ENCODE data around the gene CDH23.
A peak's percentile ranks its signal among the peaks of the same experiment; 100 is the strongest.
"Not testable (repeated sequence)": the region's sequence is repeated elsewhere in the genome, so short reads cannot be mapped to it uniquely, and the experiment has no call there.

The CDH23 gene

DNA sequence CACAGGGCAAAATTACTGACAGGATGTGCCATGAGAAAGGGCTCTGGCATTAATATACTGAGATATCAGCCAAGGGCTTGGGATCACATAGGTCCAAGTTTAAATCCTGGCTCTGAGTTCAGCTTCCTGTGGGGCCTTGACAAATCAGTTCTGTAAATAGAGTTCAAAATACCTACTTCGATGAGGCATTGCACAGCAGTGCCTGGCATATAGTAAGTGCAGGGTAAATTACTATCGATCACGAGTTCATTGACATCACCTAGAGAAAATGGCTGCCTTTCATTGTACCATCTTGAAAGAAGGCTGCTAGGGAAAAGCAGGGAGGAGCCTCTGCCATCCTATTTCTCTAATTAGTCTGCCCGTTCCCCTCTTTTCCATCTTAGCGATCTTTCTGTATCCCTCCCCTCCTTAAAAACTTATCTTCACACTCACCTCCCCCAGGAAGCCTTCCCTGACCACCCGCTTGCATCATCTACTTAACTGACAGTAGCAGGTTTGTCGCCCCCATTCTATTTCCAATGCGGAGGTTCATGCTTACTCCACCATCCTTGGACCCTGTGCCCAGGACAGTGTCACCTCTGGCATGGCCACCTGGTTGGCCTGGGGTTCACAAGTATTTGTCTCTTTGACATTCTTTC lies 198.3 kb downstream of the CDH23 start:
- DNase-seq = no peak

DNA sequence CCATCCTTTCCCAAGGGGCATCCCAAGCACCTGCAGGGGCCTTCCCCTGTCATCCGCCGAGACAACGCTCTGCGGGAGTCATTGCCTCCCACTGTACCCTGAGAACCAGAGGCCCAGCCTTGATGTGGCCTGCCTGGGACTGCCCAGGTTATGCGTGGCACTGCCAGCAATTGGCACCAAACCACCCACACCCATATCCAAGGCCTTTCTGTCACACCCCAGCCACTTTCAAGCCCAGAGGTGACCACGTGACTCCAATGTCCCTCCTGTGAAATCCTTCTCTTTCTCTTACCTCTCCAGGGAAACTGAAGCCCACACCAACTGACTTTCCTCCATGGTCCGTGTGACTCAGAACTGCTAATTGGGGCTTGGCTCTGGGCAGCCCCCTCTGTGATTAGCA lies 198.9 kb downstream of the CDH23 start:
- DNase-seq = no peak

DNA sequence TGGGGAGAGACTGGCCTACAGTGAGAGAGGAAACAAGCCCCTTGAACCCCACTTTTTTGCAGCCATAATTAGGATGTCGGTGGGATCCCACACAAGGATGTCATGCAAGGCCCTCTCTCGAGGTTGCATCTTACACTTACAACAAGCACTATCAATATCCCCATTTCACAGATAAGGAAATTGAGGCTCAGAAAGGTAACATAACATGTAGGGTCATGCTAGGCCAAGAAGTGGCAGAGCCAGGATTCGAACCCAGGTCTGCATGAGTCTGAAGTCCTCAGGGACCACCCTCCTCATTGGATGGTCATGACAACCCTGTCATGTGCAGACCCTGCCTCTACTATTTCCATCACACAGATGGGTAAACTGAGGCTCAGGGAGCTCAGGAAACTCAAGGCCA lies 199.4 kb downstream of the CDH23 start:
- no peak for DNase-seq

DNA sequence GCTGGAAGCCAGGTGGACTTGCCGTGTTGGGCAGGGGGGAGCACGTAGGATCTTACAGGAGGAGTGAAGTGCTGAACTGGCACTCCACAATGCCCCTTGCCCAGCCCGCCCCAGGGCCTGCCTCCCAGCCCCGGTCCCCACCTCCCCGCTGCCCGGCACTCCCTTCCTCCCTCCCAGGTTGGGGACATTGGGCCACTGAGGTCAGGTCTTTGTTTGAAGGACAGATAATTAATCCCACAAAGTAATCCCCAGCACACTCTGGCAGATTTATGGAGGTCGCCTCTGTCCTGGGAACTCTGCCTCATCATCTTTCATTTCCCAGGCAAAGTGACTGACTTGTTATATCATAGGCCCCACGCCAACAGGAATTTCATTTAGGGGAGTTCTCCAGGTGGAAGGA lies 200.0 kb downstream of the CDH23 start:
- DNase-seq = no peak

DNA sequence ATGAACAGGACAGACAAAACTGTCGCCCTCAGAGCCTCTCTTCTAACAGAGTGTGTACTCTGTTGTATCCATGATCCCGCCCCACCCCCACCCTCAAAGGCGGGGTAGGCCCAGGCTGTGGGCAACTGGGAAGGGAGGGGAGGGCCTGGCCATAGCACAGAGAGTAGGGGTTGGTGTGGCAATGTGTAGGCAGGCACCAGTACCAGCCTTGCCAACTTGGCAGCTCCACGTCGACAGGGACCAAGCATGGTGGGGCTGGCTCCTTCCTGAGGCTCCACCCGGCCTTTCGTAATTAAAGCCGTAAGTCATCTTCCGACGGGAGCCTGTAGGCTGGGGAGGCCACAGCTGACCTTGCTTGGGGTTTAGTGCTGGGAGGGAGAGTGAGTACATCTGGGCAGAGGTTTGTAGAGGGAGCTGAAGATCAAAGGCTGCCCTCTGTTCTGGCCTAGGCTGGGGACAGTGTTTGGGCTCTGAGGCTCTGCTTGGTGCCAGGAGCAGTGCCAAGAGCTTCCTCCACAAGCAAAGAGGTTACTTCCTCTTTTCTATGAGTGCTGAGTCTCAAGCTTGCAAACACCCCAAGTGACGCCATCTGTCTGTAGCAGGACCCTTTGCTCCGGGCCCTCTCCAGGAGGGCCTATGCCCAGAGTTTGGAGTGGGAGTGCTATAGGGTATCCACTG lies 201.2 kb downstream of the CDH23 start:
- DNase-seq = no peak

DNA sequence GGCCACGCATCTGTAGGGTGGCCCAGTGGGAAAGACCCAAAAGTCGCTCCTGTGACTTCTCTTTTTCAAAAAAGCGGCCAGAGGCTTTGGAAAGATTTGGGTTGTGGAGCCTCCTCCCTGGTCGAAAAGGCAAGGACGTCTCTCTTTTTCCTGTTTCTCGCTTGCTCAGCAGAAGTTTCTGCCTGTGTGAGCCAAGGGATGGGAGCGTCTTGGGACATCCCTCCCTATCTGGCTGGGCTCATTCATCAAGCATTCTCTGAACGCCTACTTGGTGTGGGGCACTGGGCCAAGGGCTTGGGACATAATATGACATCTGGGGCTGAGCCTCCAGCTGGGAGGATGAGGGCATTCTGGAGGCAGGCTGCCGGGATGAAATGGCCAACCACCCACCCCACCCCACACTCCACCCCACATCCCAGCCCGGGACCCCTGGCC lies 201.9 kb downstream of the CDH23 start:
- no peak for DNase-seq

DNA sequence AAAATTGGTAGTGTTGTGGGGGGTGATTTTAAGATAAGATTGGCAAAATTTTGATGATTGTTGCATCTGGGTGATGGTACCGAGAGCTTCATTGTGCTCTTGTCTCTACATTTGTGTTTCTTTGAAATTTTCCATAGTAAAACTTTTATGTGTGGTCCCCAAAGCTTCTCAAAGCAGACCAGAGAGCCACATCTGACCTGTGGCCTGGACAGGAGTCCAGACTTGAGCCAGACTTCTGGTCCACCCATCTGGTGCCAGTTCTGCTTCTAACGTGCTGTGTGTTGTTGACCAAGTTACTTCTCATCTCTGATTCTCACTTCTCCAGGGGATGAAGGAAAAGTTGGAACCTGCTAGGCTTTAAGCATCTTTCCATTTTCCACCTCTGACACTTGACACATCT lies 202.8 kb downstream of the CDH23 start:
- DNase-seq = no peak

DNA sequence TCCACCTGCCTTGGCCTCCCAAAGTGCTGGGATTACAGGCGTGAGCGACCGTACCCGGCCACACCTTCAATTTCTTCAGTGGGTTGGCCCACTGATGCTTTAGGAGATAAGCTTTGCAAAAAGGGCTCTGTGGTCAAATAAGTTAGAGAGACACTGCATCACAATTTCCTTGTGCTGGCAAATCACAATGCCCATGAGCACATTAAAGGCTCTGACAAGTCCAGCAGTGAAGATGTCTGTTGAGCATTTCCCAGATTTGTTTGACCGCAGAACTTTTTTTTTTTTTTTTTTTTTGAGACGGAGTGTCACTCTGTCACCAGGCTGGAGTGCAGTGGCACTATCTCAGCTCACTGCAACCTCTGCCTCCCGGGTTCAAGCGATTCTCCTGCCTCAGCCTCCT lies 203.5 kb downstream of the CDH23 start:
- not testable (repeated sequence) for DNase-seq

DNA sequence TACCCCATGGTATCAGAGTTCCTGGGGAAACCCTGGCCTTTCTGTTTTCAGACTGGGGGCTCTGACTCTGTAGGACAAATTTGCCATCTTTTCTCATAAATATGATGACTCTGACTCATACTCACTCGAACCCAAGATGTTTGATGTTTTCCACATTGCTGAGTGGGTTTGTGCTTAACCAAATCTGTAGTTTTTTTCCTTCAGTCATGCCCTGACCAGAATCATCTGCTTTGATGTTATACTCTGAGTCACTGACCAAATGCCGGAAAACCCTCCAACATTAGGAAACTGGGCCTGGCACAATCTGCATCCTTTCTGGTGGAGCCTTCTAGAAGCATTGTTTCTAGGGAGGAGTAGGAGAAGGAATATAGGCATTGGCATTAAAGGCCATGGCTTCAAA lies 204.1 kb downstream of the CDH23 start:
- DNase-seq = no peak

DNA sequence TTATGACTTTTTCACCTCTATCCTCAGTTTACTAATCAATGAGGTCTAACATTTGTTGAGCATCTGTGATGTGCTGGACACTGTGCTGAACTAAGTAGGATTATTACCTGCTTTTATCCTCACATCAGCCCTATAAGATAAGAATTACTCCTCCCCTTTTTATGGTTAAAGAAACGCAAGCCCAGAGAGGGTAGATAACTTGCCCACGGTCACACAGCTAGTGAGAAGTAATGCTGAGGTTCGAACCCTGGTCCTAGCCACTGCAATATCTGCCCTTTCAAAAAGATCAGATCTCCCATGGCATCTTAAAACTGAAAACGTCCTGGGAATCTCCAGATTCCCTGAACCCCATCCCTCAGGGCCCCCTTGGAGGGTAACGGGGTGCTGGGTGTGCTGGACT lies 204.6 kb downstream of the CDH23 start:
- no peak for DNase-seq

DNA sequence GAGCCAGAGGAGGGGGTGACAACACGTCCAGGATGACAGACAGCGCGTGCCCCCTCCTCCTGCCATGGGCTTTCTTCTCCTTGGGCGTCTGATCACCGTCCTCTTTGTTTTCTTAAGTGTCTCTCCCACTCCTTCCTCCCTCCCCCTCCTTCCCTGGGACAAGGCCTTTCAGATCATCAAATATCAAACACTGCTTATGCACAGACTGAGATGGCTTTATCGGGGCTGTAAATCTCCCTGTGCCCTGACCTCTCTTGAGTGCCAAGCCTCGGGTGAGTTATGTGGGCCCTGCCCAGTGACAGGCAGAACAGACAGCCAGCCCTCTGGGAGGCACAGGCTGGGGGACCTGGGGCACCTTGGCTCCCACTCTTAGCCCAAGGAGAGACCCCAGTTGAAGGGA lies 206.4 kb downstream of the CDH23 start:
- no peak for DNase-seq

DNA sequence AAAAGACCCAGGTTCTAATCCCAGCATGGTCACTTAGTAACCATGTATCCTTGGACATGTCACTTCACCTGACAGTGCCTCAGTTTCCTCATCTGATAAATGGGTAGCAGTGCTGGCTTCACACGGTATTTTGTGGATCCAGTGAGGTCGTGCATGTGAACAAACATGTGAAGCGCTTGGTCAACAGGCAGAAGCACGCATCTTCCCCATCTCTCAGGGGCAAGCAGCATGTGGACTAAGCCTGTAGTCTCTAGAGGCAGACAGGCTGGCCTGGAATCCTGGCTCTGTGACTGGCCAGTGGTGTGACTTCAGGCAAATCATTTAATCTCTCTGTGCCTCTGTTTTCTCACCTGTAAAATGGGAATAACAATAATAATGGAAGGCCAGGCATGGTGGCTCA lies 207.0 kb downstream of the CDH23 start:
- DNase-seq = no peak

DNA sequence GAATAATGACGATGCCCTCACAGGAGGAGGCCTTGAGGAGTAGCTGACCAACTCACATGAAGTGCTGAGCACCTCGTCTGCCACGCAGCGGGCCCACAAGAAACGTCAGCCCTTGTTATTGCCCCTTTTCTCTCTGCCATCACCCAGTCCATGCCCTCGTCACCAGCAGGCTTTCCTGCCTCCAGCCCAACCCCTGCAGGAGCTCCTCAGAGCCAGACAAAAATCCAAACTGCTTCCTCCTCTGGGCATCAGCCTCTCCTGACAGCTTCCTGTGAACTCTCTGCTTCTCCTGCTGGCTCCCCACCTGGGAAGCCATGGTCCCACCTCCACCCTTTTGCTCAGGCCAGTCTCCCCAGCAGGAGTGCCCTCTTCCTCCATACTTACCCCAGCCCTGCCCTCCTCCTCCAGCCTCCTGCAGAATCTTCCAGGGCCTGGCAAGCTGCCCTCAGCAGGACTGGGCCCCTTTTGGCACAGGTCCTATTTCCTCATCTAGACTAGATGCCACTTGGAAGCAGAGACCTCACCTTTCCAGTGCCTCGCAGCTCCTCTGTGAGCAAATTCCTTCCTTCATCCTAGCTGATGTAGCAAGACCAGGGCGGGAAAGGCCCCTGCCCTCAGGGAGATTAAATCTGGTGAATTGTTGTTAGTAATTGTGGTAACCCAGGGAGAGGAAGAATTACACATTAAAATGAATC lies 207.8 kb downstream of the CDH23 start:
- DNase-seq = no peak

DNA sequence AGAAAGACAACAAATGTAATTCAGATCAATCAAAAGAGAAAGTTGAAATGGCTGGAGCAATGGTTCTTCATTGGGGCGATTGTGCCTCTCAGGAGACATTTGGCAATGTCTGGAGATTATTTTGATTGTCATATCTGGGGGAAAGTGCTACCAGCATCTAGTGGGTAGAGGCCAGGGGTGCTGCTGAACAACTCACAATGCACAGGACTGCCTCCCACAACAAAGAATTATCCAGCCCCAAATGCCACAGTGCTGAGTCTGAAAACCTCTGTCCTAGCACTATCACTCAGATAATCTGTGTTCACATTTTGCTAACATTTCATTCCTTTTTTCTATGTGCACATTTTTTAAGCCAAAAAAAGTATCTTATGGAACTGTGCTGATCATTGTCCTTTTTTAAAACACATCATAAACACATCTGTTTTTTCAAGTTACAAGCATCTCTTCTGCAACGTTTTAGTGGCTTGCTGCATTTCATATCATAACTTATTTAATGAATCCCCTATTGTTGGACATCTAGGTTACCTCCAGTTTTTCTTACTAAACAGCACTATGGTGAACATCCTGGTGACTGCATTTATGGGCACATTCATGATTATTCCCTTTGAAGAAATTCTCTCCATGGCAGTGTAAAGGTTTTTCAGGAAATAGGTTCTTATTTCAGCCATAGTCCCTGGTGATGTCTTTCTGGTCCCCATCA lies 208.7 kb downstream of the CDH23 start:
- no peak for DNase-seq

DNA sequence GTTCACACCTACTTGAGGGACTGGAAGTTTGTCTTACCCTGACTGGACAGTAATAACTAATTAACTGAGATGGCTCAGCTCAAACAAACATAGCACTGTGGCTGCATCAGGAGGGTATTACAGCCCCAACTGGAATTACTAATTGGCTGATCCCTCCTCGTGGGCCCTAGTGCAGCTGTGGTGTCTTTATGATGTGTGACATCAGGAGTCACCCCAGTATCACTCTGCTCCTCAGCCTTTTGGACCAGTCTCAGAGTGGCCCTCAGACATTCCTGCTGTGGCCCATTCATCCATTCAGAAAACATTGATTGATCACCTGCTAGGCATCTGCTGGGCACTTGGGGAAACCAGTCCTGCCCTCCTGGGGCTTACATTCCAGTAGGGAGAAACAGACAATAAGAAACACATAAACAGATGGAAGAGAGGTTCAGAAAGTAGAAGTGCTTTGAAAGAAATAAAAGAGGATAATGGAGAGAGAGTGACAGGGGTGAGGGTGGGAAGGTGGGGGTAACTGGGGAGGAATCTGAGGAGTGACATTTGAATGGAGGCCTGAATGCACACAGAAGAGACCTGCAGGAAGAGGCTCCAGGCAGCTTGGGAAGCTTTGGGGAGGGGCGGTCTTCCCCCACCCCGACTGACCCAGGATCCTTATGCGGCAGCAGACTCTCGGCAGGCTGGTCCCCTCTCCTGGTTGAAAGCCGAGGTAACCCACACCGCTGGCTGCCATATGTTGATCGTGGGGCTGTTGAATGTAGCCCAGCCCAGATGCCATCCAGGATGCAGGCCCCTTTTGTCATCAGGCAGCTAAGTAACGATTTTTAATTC lies 209.7 kb downstream of the CDH23 start:
- no peak for DNase-seq

DNA sequence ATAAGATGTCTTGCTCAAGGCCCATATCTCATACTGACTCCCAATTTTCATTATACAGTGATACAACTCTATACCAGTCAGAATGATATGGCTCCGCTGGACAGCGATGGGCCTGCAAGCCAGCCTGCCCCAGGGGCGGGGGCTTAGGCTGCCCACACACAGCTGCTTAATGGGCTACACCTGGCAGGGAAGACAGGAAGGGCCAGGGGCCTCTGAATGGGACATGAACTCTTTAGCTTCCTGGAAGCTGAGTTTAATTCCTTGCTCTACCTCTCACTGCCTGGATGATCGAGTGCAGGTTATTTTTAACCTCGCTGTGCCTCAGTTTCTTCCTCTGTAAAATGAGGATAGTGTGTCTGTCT lies 210.3 kb downstream of the CDH23 start:
- DNase-seq = no peak

DNA sequence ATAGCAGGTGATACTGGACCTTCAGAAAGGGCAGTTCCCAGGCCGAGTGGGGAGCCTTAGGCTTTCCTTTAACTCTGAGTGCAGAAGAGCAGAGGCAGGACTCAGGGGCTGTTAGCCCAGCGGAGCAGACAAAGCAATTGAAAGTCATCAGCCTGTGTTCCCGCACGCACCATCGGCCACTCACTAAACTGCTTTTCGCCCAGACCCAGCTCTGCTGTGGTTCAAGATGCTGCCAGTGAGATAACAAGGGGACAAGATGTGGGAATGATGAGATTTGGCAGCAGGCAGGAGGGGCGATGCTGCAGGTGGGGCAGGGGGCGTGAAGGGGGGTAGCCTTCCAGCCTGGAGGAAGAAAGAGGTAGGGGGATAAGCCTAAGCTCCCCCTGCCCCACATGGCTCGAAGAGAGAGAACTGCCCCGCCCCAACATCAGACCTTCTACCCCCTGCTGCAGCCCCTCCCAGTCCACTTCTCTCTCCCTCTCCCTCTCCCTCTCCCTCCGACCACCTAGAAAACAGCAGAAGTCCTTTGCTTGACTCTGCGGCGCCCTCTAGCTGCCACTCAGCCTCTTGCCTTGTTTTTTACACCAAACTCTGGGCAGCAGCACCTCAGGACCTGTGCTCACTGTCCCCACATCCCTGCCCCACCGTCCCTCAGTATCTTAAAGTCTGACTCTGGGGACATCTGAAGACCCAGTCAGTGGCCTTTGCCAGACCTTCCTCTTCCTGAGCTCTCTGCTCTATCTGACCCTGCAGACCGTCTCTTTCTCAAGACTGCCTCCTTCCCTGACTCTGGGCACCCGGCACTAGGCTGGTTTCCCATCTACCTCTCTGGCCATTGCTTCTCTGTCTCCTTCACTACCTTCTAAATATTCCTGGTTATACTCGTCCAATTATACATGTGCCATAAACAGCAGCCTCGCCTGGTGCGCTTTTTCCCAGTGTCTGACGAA lies 212.4 kb downstream of the CDH23 start:
- peak; percentile 14 to 45 (median 33) for DNase-seq

DNA sequence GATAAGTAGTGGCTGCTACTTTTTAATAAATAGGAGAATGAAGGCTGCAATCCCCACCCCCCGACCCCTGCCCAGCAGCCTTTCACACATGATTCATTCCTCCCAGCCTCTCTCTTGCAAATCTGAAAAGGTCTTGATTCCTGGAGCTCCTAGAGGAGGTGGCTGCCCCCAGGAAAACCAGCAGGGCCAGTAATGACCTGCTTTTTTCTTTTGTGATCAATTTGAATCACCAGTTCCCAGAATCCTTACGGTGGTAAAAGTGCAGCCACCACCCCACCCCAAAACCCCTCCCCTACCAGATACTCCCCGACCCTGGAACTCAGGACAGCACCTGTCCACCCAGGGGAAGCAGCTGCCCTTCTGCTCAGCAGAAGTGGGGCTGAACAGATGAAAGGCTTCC lies 213.9 kb downstream of the CDH23 start:
- no peak for DNase-seq

DNA sequence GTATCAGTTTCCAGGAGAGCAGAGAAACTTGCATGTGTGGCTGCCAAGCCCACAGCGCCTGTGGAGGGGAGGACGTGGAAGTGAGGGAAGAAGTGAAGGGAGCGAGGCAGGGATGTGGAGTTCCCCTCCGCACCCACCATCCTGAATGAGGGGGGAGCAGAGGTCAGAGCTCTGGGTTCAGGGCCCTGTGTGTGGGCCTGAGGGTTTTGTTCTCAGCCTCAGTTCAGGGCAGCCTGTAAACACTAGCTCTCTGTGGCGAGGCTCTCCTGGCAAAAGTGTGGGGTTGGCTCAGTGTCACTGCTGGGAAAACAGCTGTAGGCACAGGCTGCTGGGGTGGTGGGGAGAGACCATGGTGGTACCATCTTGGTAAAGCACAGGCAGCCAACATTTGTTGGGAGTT lies 214.4 kb downstream of the CDH23 start:
- no peak for DNase-seq

DNA sequence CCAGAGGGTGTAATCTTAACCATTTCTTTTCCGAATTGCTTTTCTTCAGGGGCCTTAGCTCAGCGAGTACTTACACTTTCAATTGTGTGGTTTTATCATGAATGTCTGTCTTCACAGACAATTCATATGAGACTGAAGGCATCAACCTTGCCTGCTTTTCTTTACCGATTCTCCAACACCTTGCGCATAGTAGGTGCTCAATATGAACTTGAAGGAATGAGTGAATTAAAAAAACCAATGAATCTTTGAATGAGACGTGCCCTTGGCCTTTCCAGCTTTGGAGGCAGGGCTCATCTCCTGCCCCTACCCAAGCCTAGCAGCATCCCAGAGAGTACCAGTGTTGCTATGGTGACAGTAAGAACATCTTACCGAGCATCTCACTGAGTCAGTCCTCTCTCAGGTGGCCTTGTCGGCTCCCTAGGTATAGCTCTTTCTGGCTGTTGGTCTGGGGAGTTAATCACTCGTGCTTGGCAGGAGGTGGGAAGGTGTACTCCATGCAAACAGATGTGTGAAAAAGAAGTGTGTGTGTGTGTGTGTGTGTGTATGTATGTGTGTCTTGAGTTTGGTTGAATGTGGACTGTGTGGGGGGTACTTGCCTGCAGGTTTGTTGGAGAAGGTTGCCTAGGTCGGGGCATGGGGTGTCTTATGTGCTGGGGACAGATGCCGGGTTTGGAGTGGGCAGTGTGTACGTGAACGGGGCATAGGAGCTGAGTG lies 215.1 kb downstream of the CDH23 start:
- DNase-seq = no peak

DNA sequence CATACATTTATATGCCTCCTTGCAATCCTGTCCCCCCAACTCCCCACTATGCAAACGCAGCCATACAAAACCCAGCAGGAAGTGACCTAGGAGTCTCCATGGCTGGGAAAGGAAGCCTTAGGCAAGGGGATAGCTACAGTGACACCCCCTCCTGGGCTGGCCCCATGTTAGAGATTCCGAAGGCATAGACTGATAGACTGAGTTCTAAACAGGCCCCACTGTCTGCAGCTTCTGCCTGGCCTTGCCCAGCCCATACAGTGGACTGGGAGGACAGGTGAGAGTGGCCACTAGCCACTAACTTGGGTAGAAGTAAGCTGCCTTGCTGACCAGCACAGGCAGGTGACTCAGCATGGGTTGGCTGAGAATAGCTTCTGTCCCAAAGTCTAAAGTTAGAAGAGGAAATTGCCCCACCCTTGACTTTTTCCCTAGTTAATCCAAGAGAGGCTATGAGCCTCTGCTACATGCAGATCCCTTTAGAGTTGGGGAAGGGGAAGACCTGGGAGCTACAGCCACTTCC lies 216.6 kb downstream of the CDH23 start:
- no peak for DNase-seq

All from activated naive CD4-positive, alpha-beta T cell (primary cell).